ENCODE data around the gene TEC.

DNA sequence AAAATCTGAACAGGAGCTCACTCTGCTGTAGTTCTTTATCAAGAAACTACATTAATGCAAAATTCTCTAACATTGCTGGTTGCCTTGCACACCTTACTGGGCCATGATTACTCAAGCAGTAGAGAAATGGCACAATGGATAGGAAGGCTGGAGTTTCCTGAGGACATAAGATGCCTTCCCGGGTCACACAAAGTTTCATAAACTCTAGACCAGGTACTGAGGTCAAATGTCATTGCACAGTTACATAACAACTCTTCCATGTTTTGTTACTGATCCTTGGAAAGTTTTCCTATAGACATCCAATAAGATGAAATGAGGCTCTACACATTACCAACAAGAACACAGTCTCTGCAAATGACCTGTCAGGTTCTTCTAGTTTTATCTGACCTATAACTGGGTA, 9.9 kb downstream of the TEC start:
- TF ChIP-seq, protein P1, sequence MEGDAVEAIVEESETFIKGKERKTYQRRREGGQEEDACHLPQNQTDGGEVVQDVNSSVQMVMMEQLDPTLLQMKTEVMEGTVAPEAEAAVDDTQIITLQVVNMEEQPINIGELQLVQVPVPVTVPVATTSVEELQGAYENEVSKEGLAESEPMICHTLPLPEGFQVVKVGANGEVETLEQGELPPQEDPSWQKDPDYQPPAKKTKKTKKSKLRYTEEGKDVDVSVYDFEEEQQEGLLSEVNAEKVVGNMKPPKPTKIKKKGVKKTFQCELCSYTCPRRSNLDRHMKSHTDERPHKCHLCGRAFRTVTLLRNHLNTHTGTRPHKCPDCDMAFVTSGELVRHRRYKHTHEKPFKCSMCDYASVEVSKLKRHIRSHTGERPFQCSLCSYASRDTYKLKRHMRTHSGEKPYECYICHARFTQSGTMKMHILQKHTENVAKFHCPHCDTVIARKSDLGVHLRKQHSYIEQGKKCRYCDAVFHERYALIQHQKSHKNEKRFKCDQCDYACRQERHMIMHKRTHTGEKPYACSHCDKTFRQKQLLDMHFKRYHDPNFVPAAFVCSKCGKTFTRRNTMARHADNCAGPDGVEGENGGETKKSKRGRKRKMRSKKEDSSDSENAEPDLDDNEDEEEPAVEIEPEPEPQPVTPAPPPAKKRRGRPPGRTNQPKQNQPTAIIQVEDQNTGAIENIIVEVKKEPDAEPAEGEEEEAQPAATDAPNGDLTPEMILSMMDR (conservative IDR thresholded peaks at IDR 0.05) = no peak
- TF ChIP-seq ZFX (IDR thresholded peaks at IDR 0.05) = no peak

Data from C4-2B (cell line).